Gastrocnemius medialis (tissue), 4 donors: Measurements from ENCODE around the gene CYP2C19. TPM values are rescaled to one million over a fixed set of nuclear protein-coding genes. Genes with fewer than 3 reads are reported as not detected.

Source experiments
- ATAC-seq, 2 donors: fragments of 150-250 bp; one replicate each; pipeline ENCODE4 v1.9.1; 2016
- DNase-seq, 2 donors: peaks; one replicate each; pipeline ENCODE4 v3.0.0-alpha.2; 2019
- H3K27ac ChIP-seq, 4 donors: fragments of 200-600 bp; sonication (generic); 1 replicate in 1 of 4; 2 replicates in 3 of 4; pipeline ENCODE4 v1.5.1; 2016 to 2018; ENCODE audit warnings: mild to moderate bottlenecking in 2 of 4, moderate library complexity in 1 of 4
- H3K27me3 ChIP-seq, 3 donors: fragments of 200-600 bp; sonication (generic) in 2 of 3; 1 replicate in 1 of 3; 2 replicates in 2 of 3; pipeline versions ENCODE4 v1.5.1 to v1.6.0; 2016 to 2019; ENCODE audit warnings: mild to moderate bottlenecking in 1 of 3, moderate library complexity in 1 of 3
- H3K36me3 ChIP-seq, 2 donors: fragments of 200-600 bp; sonication (generic) in 1 of 2; one replicate each; pipeline ENCODE4 v1.5.1; 2017 to 2018
- H3K4me1 ChIP-seq, 2 donors: fragments of 200-600 bp; sonication (generic) in 1 of 2; one replicate each; pipeline ENCODE4 v1.5.1; 2016 to 2017; ENCODE audit warnings: mild to moderate bottlenecking in 2 of 2
- H3K4me3 ChIP-seq, 4 donors: fragments of 200-600 bp; sonication (generic) in 3 of 4; 1 replicate in 1 of 4; 2 replicates in 3 of 4; pipeline ENCODE4 v1.5.1; 2016 to 2019; ENCODE audit warnings: mild to moderate bottlenecking in 2 of 4
- H3K9me3 ChIP-seq, 3 donors: fragments of 200-600 bp; sonication (generic) in 2 of 3; 1 replicate in 1 of 3; 2 replicates in 2 of 3; pipeline ENCODE4 v1.5.1; 2016 to 2019
- POLR2A ChIP-seq, 2 donors: fragments of 450-650 bp; IDR thresholded peaks; one replicate each; pipeline ENCODE4 v1.6.1; 2017; ENCODE audit warnings: antibody characterized with exemption in 2 of 2, mild to moderate bottlenecking in 2 of 2, moderate library complexity in 2 of 2
- in situ Hi-C, 4 donors: fragments of 200-750 bp; cut with MboI; loops; one replicate each; pipeline versions ENCODE4 v1.15.0 to v1.8.0; 2017; ENCODE audit warnings: low sequenced_read_pairs in 4 of 4
- intact Hi-C: fragments of 100-400 bp; cut with DNase I; formaldehyde crosslinking; loops from one replicate; pipeline ENCODE4 v1.15.1; 2023; ENCODE audit warnings: low total_unique reads
- total RNA-seq, 4 donors: library from RNA; depleted of rRNA; stranded (reverse); fragments of >200 nt; gene quantifications; one replicate each; pipeline versions ENCODE4 v1.1.0 to v1.2.3, GENCODE V29; 2016
- TF ChIP-seq, protein P1 (sequence below), 5 experiments: fragments of 450-650 bp in 3 of 5; fragments of 200-600 bp in 2 of 5; sonication (generic) in 2 of 5; IDR thresholded peaks in 4 of 5; conservative IDR thresholded peaks in 1 of 5; 1 replicate in 4 of 5; 2 replicates in 1 of 5; pipeline ENCODE4 v1.5.1; 2016 to 2019; ENCODE audit warnings: antibody characterized with exemption in 5 of 5, mild to moderate bottlenecking in 3 of 5, moderate library complexity in 3 of 5

CYP2C19 gene
- total RNA-seq: under 1 TPM in 1 of 4 donors, not detected in 3; 0.15 TPM

DNA sequence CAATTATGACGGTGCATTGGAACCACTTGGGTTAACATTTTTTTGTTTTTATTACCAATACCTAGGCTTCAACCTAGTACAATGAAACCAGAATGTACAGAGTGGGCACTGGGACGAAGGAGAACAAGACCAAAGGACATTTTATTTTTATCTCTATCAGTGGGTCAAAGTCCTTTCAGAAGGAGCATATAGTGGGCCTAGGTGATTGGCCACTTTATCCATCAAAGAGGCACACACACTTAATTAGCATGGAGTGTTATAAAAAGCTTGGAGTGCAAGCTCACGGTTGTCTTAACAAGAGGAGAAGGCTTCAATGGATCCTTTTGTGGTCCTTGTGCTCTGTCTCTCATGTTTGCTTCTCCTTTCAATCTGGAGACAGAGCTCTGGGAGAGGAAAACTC, at the start of gene CYP2C19:
Gene CYP2C19, plus strand, starts transcription at position 289 of the 400 bp plus-strand sequence. Its CDS starts 25 bp downstream, at position 314.
- DNase-seq: no peak
- H3K27me3 ChIP-seq: no peaks in the 10 kb centered on the region
- no peaks in the 10 kb centered on the region for H3K4me1 ChIP-seq
- H3K4me3 ChIP-seq: no peak within 1 kb of the TSS
- in situ Hi-C loops (no loop called here), intact Hi-C loops (no loop called here)
- ATAC-seq: no peak
- no peaks in the 10 kb centered on the region for H3K36me3 ChIP-seq
- H3K9me3 ChIP-seq: no peaks in the 10 kb centered on the region
- TF ChIP-seq, protein P1, sequence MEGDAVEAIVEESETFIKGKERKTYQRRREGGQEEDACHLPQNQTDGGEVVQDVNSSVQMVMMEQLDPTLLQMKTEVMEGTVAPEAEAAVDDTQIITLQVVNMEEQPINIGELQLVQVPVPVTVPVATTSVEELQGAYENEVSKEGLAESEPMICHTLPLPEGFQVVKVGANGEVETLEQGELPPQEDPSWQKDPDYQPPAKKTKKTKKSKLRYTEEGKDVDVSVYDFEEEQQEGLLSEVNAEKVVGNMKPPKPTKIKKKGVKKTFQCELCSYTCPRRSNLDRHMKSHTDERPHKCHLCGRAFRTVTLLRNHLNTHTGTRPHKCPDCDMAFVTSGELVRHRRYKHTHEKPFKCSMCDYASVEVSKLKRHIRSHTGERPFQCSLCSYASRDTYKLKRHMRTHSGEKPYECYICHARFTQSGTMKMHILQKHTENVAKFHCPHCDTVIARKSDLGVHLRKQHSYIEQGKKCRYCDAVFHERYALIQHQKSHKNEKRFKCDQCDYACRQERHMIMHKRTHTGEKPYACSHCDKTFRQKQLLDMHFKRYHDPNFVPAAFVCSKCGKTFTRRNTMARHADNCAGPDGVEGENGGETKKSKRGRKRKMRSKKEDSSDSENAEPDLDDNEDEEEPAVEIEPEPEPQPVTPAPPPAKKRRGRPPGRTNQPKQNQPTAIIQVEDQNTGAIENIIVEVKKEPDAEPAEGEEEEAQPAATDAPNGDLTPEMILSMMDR (IDR thresholded peaks at IDR 0.05 in 4 of 5, conservative IDR thresholded peaks at IDR 0.05 in 1 of 5): no peak
- TF ChIP-seq POLR2A (IDR thresholded peaks at IDR 0.05): no peak
- no peak within 1 kb of the TSS for H3K27ac ChIP-seq

DNA sequence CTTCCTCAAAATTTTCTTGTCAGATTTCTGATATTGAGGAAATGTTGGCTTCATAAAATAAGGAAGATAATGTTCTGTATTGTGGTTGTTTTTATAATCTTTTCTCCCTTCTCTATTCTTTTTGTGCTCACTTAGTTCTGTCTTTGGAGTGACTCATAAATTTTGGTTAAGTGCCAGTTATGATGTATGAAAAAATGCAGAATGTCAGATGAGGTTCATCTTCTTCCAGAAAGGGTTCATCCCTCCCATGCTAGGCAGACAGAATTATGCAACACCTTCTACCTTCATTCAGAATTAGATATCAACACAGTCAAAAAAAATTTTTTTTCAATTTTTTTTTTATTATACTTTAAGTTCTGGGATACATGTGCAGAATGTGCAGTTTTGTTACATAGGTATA, 36.6 kb upstream of the CYP2C19 start:
- H3K4me3 ChIP-seq: no peak overlapping the region
- DNase-seq (no peak), ATAC-seq (no peak)
- intact Hi-C loops: no loop called here
- H3K27ac ChIP-seq: no peak overlapping the region
- in situ Hi-C loops: no loop called here
- TF ChIP-seq POLR2A (IDR thresholded peaks at IDR 0.05): no peak
- TF ChIP-seq, protein P1 (IDR thresholded peaks at IDR 0.05 in 4 of 5, conservative IDR thresholded peaks at IDR 0.05 in 1 of 5): no peak
- H3K36me3 ChIP-seq: no peaks in the 10 kb centered on the region
- H3K9me3 ChIP-seq: no peaks in the 10 kb centered on the region
- H3K27me3 ChIP-seq: no peaks in the 10 kb centered on the region
- H3K4me1 ChIP-seq: no peaks in the 10 kb centered on the region

DNA sequence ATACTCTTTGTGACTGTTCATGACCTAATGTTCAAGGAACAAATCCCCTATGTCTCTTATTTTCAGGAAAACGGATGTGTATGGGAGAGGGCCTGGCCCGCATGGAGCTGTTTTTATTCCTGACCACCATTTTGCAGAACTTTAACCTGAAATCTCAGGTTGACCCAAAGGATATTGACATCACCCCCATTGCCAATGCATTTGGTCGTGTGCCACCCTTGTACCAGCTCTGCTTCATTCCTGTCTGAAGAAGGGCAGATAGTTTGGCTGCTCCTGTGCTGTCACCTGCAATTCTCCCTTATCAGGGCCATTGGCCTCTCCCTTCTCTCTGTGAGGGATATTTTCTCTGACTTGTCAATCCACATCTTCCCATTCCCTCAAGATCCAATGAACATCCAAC, 27.3 kb upstream of the CYP2C19 start:
- TF ChIP-seq, protein P1 (IDR thresholded peaks at IDR 0.05 in 4 of 5, conservative IDR thresholded peaks at IDR 0.05 in 1 of 5): no peak
- no peak for TF ChIP-seq POLR2A (IDR thresholded peaks at IDR 0.05)
- Histone ChIP-seq H3K4me3 (no peak overlapping the region), H3K4me1 (no peaks in the 10 kb centered on the region), H3K27ac (no peak overlapping the region), H3K36me3 (no peaks in the 10 kb centered on the region), H3K9me3 (no peaks in the 10 kb centered on the region), H3K27me3 (no peaks in the 10 kb centered on the region)
- intact Hi-C loops: no loop called here
- DNase-seq (no peak), ATAC-seq (no peak)
- in situ Hi-C loops: no loop called here

DNA sequence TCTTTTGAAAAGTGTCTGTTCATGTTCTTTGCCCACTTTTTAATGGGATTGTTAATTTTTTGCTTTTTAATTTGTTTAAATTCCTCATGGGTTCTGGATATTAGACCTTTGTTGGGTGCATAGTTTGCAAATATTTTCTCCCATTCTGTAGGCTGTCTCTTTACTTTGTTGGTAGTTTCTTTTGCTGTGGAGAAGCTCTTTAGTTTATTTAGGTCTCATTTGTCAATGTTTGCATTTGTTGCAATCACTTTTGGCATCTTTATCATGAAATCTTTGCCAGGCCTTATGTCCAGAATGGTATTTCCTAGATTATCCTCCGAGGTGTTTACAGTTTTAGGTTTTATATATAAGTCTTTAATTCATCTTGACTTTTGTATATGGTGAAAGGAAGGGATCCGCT, 23.9 kb upstream of the CYP2C19 start:
- ATAC-seq (no peak), DNase-seq (no peak)
- Histone ChIP-seq H3K27me3 (no peaks in the 10 kb centered on the region), H3K4me3 (no peak overlapping the region), H3K4me1 (no peaks in the 10 kb centered on the region), H3K36me3 (no peaks in the 10 kb centered on the region), H3K9me3 (no peaks in the 10 kb centered on the region), H3K27ac (no peak overlapping the region)
- TF ChIP-seq, protein P1 (IDR thresholded peaks at IDR 0.05 in 4 of 5, conservative IDR thresholded peaks at IDR 0.05 in 1 of 5): no peak
- no peak for TF ChIP-seq POLR2A (IDR thresholded peaks at IDR 0.05)
- in situ Hi-C loops (no loop called here), intact Hi-C loops (no loop called here)

DNA sequence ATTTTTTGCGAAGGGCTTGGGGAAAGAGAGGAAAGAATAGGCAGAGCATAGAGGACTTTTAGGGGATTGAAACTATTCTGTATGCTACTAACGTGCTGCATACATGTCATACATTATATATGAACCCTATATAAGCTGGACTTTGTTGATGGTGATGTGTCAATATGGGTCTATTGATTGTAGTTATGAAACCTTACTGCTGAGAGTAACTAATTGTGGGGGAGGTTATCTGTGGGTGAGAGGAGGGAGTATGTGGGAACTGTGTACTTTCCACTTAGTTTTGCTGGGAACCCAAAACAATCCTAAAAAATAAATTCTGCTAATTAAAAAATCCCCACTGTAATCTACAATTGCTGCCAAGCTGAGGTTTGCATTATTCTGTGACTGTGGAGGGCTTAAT, 15.3 kb upstream of the CYP2C19 start:
- no peak for DNase-seq
- in situ Hi-C loops: no loop called here
- no peak for ATAC-seq
- Histone ChIP-seq H3K4me1 (no peaks in the 10 kb centered on the region), H3K27ac (no peak overlapping the region), H3K27me3 (no peaks in the 10 kb centered on the region), H3K4me3 (no peak overlapping the region), H3K9me3 (no peaks in the 10 kb centered on the region), H3K36me3 (no peaks in the 10 kb centered on the region)
- TF ChIP-seq, protein P1 (IDR thresholded peaks at IDR 0.05 in 4 of 5, conservative IDR thresholded peaks at IDR 0.05 in 1 of 5): no peak
- no peak for TF ChIP-seq POLR2A (IDR thresholded peaks at IDR 0.05)
- intact Hi-C loops: no loop called here
